Endothelial cell of umbilical vein (primary cell): Measurements from ENCODE around the gene EPB42. TPM values are rescaled to one million over a fixed set of nuclear protein-coding genes. Genes with fewer than 3 reads are reported as not detected.

Experiments used
- BruUV-seq: library from RNA; stranded (reverse); fragments of 400-500 nt; replicated peaks from 2 replicates; lab custom pipeline; 2021; lab: Mats Ljungman, UMichigan
- CTCF ChIA-PET: fragments of 300-600, 350-600 bp; sonication (Branson Sonifier 250); formaldehyde crosslinking; loops from one replicate; lab custom pipeline; 2021; ENCODE audit warnings: antibody characterized with exemption, inconsistent platforms; lab: Charles Lee
- POLR2A ChIA-PET: fragments of 300-600, 350-600 bp; sonication (Branson Sonifier 250); formaldehyde crosslinking; loops from one replicate; lab custom pipeline; 2021; ENCODE audit warnings: antibody characterized with exemption, inconsistent platforms; lab: Charles Lee
- DNase-seq: peaks from one replicate; pipeline ENCODE4 v3.0.0-alpha.2; 2011; ENCODE audit warnings: low read depth, low spot score
- FAIRE-seq: peaks from 2 replicates; lab custom pipeline; 2011; peaks lifted over from hg19 to GRCh38; lab: Jason Lieb, UNC
- H2AFZ ChIP-seq: 2 replicates; pipeline ENCODE4 v1.6.0; 2012; ENCODE audit warnings: low read depth, low read length, control low read depth, inconsistent platforms
- H3K27ac ChIP-seq: 2 replicates; pipeline ENCODE4 v1.5.1; 2011; ENCODE audit warnings: low read depth, mild to moderate bottlenecking, control low read depth, low read length, moderate library complexity; ENCODE audit not compliant: insufficient read depth
- H3K27me3 ChIP-seq, 2 experiments: 2 replicates each; pipeline versions ENCODE4 v1.6.0 to v1.6.1; 2011; ENCODE audit warnings: low read length in 2 of 2, mixed read lengths in 1 of 2; ENCODE audit not compliant: control insufficient read depth in 2 of 2, insufficient read depth in 2 of 2
- H3K36me3 ChIP-seq, 2 experiments: 2 replicates in 1 of 2; 3 replicates in 1 of 2; pipeline ENCODE4 v1.5.1; 2011; ENCODE audit warnings: low read length in 2 of 2, mild to moderate bottlenecking in 1 of 2, moderate library complexity in 1 of 2; ENCODE audit not compliant: control insufficient read depth in 2 of 2, insufficient read depth in 2 of 2; ENCODE audit errors: extremely low read depth in 1 of 2
- H3K4me1 ChIP-seq: 3 replicates; pipeline ENCODE4 v1.5.1; 2011; ENCODE audit warnings: mild to moderate bottlenecking, low read length; ENCODE audit not compliant: control insufficient read depth, insufficient read depth; ENCODE audit errors: extremely low read depth
- H3K4me2 ChIP-seq: 2 replicates; pipeline ENCODE4 v1.6.1; 2011; ENCODE audit warnings: low read length, control low read depth, mixed read lengths; ENCODE audit not compliant: insufficient read depth
- H3K4me3 ChIP-seq, 3 experiments: fragments of 200-600 bp in 1 of 3; sonication (generic), shearing (Covaris generic) in 1 of 3; replicated peaks in 1 of 3; 2 replicates each; pipeline ENCODE4 v1.5.1; 2011 to 2016; ENCODE audit warnings: control low read depth in 3 of 3, low read length in 3 of 3, mild to moderate bottlenecking in 2 of 3, inconsistent platforms in 1 of 3, low read depth in 1 of 3, moderate library complexity in 1 of 3; ENCODE audit not compliant: insufficient read depth in 1 of 3
- H3K79me2 ChIP-seq: 2 replicates; pipeline ENCODE4 v1.6.0; 2012; ENCODE audit warnings: low read length, inconsistent platforms; ENCODE audit not compliant: control insufficient read depth, insufficient read depth
- H3K9ac ChIP-seq: replicated peaks from 2 replicates; pipeline ENCODE3; 2011; ENCODE audit warnings: low read length, control low read depth; ENCODE audit not compliant: insufficient read depth; ENCODE audit errors: extremely low read depth
- H3K9me1 ChIP-seq: replicated peaks from 3 replicates; pipeline ENCODE4 v1.6.0; 2011; ENCODE audit warnings: mild to moderate bottlenecking, low read length; ENCODE audit not compliant: control insufficient read depth, insufficient read depth; ENCODE audit errors: extremely low read depth
- H3K9me3 ChIP-seq: replicated peaks from 2 replicates; pipeline ENCODE4 v1.5.1; 2012; ENCODE audit warnings: low read length, inconsistent platforms; ENCODE audit not compliant: control insufficient read depth, insufficient read depth
- H4K20me1 ChIP-seq: replicated peaks from 2 replicates; pipeline ENCODE3; 2011; ENCODE audit warnings: mild to moderate bottlenecking, low read length; ENCODE audit not compliant: control insufficient read depth, insufficient read depth; ENCODE audit errors: extremely low read depth
- EZH2 ChIP-seq: IDR thresholded peaks from 2 replicates; pipeline ENCODE4 v1.6.1; 2012; ENCODE audit warnings: borderline replicate concordance, low read depth, mild to moderate bottlenecking, moderate library complexity, low read length, inconsistent platforms; ENCODE audit not compliant: severe bottlenecking
- FOS ChIP-seq: IDR thresholded peaks from 2 replicates; pipeline ENCODE4 v1.6.1; 2011; ENCODE audit warnings: mild to moderate bottlenecking, low read length, moderate library complexity, borderline replicate concordance; ENCODE audit not compliant: insufficient read depth
- GATA2 ChIP-seq: IDR thresholded peaks from 2 replicates; pipeline ENCODE4 v1.7.0; 2011; ENCODE audit warnings: low read depth, mild to moderate bottlenecking, moderate library complexity, mixed read lengths, low read length; ENCODE audit not compliant: insufficient read length, insufficient read depth
- JUN ChIP-seq: IDR thresholded peaks from 2 replicates; pipeline ENCODE4 v1.6.1; 2011; ENCODE audit warnings: borderline replicate concordance, low read depth; ENCODE audit not compliant: insufficient read length, insufficient read depth
- MYC ChIP-seq: IDR thresholded peaks from one replicate; pipeline ENCODE4 v1.6.1; 2011; ENCODE audit warnings: mild to moderate bottlenecking, low read depth, low read length
- POLR2A ChIP-seq: IDR thresholded peaks from 2 replicates; pipeline ENCODE4 v1.6.1; 2012; ENCODE audit warnings: low read depth, mild to moderate bottlenecking, control low read depth, low read length
- POLR2AphosphoS5 ChIP-seq: IDR thresholded peaks from 2 replicates; pipeline ENCODE4 v1.6.1; 2012; ENCODE audit warnings: low read depth, mild to moderate bottlenecking, control low read depth, low read length, moderate library complexity; ENCODE audit not compliant: insufficient read depth
- dilution Hi-C: fragments of 300-500 bp; cut with MboI; formaldehyde crosslinking; loops from one replicate; pipeline ENCODE4 v1.15.0; 2019; ENCODE audit warnings: low sequenced_read_pairs; ENCODE audit not compliant: extremely low pct_ligation_motif_present
- intact Hi-C: fragments of 100-400 bp; cut with micrococcal nuclease; formaldehyde crosslinking; loops from one replicate; pipeline ENCODE4 v1.10.0; 2022
- polyA plus RNA-seq, 4 experiments: library from polyadenylated mRNA; depleted of rRNA in 3 of 4; stranded (reverse) in 3 of 4; unstranded in 1 of 4; fragments of >200 nt; gene quantifications; 2 replicates each; pipeline versions ENCODE4 v1.2.1 to v1.2.3, GENCODE V29; 2011 to 2012; ENCODE audit warnings: missing spikeins in 1 of 4
- total RNA-seq: library from RNA; stranded (reverse); gene quantifications from 2 replicates; pipeline ENCODE4 v1.2.3, GENCODE V29; 2021
- TF ChIP-seq, protein P1 (sequence below), 2 donors: IDR thresholded peaks; 1 replicate in 1 of 2; 2 replicates in 1 of 2; pipeline ENCODE4 v1.5.1; 2011; ENCODE audit warnings: low read length in 2 of 2, mild to moderate bottlenecking in 2 of 2, moderate library complexity in 2 of 2, control low read depth in 1 of 2, inconsistent platforms in 1 of 2, low read depth in 1 of 2; ENCODE audit not compliant: insufficient read depth in 1 of 2; ENCODE audit errors: extremely low read depth in 1 of 2
- TF ChIP-seq, protein P2 (sequence below): IDR thresholded peaks from 2 replicates; pipeline ENCODE4 v1.6.1; 2011; ENCODE audit not compliant: insufficient read depth, insufficient read length

The EPB42 gene
- total and polyA plus RNA-seq, 2 donors (not counting 3 experiments of a cell fraction or from before 2014, with no cell fraction given), result not detected

DNA sequence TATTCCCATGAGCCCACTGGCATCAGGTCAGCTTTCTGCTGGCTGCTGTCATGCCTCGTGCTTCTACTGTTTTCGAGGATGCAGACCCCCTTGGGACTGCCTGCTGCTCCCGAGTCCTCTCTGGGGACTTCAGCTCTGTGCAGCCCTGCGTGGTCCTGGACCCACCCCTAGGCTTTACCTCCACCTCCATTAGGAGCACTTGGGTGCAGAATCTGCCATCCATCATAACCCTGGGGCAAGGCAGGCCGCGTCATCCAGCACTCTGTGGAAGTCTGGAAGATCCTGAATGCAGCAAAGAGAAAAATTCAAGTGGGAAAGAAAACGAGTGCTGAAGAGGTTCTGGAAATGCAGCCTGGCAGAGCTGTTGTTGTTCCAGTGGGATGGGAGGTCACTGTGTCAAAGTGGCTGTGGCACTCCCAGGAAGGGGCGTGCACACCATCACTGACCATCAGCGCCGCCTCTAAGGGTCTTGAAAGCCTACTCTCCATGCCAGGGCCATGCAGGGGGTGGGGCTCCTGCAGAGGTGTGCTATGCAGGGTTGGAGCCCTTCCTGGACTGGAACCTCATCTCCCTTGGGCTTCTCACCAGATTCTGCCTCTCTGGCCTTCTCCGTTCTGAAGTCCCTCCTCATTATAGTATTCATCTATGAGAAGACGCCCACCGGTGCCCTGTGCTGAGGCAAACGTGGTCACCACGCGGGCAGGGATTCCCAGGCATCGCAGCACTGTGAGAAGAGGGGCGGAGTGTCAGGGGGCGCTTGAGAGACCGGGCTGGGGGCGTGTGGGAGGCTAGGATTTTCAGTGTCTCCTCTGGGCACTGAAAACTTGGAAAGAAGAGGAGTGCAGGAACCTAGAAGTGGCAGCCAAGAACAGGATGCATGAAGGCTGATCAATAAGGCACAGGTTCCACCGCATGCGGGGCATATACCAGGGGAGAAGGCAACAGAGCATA, 12.5 kb downstream of the EPB42 start:
- no peak overlapping the region for H3K4me3 ChIP-seq
- BruUV-seq, result no TSS peak
- no peak overlapping the region for H3K9ac ChIP-seq
- H3K79me2 ChIP-seq, result no peaks in the 10 kb centered on the region
- no peak overlapping the region for H2AFZ ChIP-seq
- no peak overlapping the region for H3K4me2 ChIP-seq
- dilution Hi-C loops (no loop called here), intact Hi-C loops (loop anchor here (10.0 kb wide), 1 partner anchor 504 kb away; no protein-coding TSS in a partner anchor)
- DNase-seq (no peak), FAIRE-seq (no peak)
- H3K4me1 ChIP-seq, result no peaks in the 10 kb centered on the region
- ChIA-PET CTCF (interaction anchor here (0.6 to 3.0 kb wide), 7 partner anchors 15 to 79 kb away, joined by 3 to 40 read pairs (median 5); partner anchors contain the start of gene CCNDBP1), POLR2A (no interaction called here)
- H3K9me1 ChIP-seq, result no peaks in the 10 kb centered on the region
- H3K27me3 ChIP-seq, result peaks cover 9 to 23% of the 10 kb centered on the region in 2 experiments
- H3K9me3 ChIP-seq, result no peaks in the 10 kb centered on the region
- TF ChIP-seq POLR2AphosphoS5, result no peak
- no peak for TF ChIP-seq POLR2A
- H4K20me1 ChIP-seq, result no peaks in the 10 kb centered on the region
- H3K36me3 ChIP-seq, result no peaks in the 10 kb centered on the region
- no peak overlapping the region for H3K27ac ChIP-seq

DNA sequence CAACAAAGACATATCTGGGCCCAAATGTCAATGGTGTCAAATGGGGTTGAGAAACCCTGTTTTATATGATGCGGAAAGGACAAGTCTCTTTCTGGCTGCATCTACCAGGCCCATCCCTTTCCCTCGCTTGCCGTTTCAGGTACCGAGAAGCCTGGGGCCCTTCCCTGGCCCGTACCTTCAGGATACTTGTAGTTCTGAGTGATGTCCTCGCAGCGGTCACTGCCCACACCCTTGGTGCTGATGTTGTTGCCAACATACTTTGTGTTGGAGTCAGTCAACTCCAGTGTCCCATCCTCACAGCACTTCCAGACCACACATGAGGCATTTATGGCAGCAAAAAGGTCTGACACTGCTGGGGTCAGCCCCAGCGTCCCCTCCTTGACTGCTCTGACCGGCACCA, 13.8 kb downstream of the EPB42 start:
- no peaks in the 10 kb centered on the region for H3K9me3 ChIP-seq
- BruUV-seq, result no TSS peak
- no peak overlapping the region for H2AFZ ChIP-seq
- ChIA-PET CTCF (interaction anchor here (1.5 to 5.3 kb wide), 5 partner anchors 14 to 80 kb away, joined by 3 to 48 read pairs (median 5); no protein-coding TSS in a partner anchor), POLR2A (no interaction called here)
- H3K4me3 ChIP-seq, result no peak overlapping the region
- H3K4me2 ChIP-seq, result no peak overlapping the region
- no peaks in the 10 kb centered on the region for H3K4me1 ChIP-seq
- H3K27me3 ChIP-seq, result peaks cover 9 to 23% of the 10 kb centered on the region in 2 experiments
- intact Hi-C loops (loop anchor here (10.0 kb wide), 1 partner anchor 502 kb away; no protein-coding TSS in a partner anchor), dilution Hi-C loops (no loop called here)
- no peaks in the 10 kb centered on the region for H3K9me1 ChIP-seq
- no peaks in the 10 kb centered on the region for H4K20me1 ChIP-seq
- H3K79me2 ChIP-seq, result no peaks in the 10 kb centered on the region
- FAIRE-seq, result no peak
- no peak for TF ChIP-seq EZH2
- TF ChIP-seq FOS, result no peak
- no peak for TF ChIP-seq POLR2A
- no peak for TF ChIP-seq GATA2
- TF ChIP-seq JUN, result no peak
- TF ChIP-seq MYC, result no peak
- TF ChIP-seq, protein P1, sequence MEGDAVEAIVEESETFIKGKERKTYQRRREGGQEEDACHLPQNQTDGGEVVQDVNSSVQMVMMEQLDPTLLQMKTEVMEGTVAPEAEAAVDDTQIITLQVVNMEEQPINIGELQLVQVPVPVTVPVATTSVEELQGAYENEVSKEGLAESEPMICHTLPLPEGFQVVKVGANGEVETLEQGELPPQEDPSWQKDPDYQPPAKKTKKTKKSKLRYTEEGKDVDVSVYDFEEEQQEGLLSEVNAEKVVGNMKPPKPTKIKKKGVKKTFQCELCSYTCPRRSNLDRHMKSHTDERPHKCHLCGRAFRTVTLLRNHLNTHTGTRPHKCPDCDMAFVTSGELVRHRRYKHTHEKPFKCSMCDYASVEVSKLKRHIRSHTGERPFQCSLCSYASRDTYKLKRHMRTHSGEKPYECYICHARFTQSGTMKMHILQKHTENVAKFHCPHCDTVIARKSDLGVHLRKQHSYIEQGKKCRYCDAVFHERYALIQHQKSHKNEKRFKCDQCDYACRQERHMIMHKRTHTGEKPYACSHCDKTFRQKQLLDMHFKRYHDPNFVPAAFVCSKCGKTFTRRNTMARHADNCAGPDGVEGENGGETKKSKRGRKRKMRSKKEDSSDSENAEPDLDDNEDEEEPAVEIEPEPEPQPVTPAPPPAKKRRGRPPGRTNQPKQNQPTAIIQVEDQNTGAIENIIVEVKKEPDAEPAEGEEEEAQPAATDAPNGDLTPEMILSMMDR (IDR thresholded peaks at IDR 0.05; ENCODE audit: extremely low read depth in 1 of 2, insufficient read depth in 1 of 2, low read depth in 1 of 2, low read length in 2 of 2), result no peak
- no peak for TF ChIP-seq POLR2AphosphoS5
- TF ChIP-seq, protein P2, sequence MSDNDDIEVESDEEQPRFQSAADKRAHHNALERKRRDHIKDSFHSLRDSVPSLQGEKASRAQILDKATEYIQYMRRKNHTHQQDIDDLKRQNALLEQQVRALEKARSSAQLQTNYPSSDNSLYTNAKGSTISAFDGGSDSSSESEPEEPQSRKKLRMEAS, result no peak
- H3K27ac ChIP-seq, result no peak overlapping the region
- no peaks in the 10 kb centered on the region for H3K36me3 ChIP-seq
- H3K9ac ChIP-seq, result no peak overlapping the region
- no peak for DNase-seq
